Psoas muscle (tissue), 8 donors: ENCODE results near the gene INPP5J. TPM values are rescaled to one million over a fixed set of nuclear protein-coding genes. Genes with fewer than 3 reads are reported as not detected.
"Not testable (repeated sequence)": the region's sequence is repeated elsewhere in the genome, so short reads cannot be mapped to it uniquely, and the experiment has no call there.

Experiments
- ATAC-seq, 4 donors: fragments of 200-7000 bp; cut with Tn5 transposase; one replicate each; pipeline ENCODE4 v1.9.1; 2020; ENCODE audit warnings: moderate library complexity in 3 of 4, mild to moderate bottlenecking in 2 of 4
- DNase-seq, 2 donors: peaks; one replicate each; pipeline ENCODE4 v3.0.0-alpha.2; 2020
- H3K27ac ChIP-seq: fragments of 200-600 bp; one replicate; pipeline ENCODE4 v1.8.0; 2022
- H3K27me3 ChIP-seq, 3 donors: fragments of 200-600 bp in 1 of 3; one replicate each; pipeline versions ENCODE4 v1.6.1 to v1.8.0; 2013 to 2022; ENCODE audit warnings: low read length in 2 of 3, mild to moderate bottlenecking in 2 of 3, moderate library complexity in 1 of 3; ENCODE audit not compliant: insufficient read depth in 3 of 3
- H3K36me3 ChIP-seq, 2 donors: fragments of 200-600 bp in 1 of 2; one replicate each; pipeline versions ENCODE4 v1.6.1 to v1.8.0; 2013 to 2022; ENCODE audit warnings: low read depth in 1 of 2, mild to moderate bottlenecking in 1 of 2, moderate library complexity in 1 of 2; ENCODE audit not compliant: insufficient read depth in 1 of 2
- H3K4me1 ChIP-seq: fragments of 200-600 bp; one replicate; pipeline ENCODE4 v1.8.0; 2022
- H3K4me3 ChIP-seq: fragments of 200-600 bp; one replicate; pipeline ENCODE4 v1.8.0; 2022; ENCODE audit warnings: mild to moderate bottlenecking
- H3K9me3 ChIP-seq: fragments of 200-600 bp; one replicate; pipeline ENCODE4 v1.8.0; 2022
- CTCF ChIP-seq: fragments of 200-600 bp; IDR thresholded peaks from one replicate; pipeline ENCODE4 v1.8.0; 2022; ENCODE audit warnings: antibody characterized with exemption
- WGBS, 3 donors: extraction: QIAGEN DNeasy Blood & Tissue Kit; methylation state at CpG; one replicate each; pipeline versions ENCODE4 v1.1.6 to v1.1.7; 2013; 5-methylcytosine and 5-hydroxymethylcytosine counted together
- intact Hi-C, 2 donors: fragments of 100-400 bp; cut with DNase I; formaldehyde crosslinking; loops; one replicate each; pipeline versions ENCODE4 v1.11.0 to v1.14.2; 2022
- polyA plus RNA-seq, 3 donors: library from polyadenylated mRNA; stranded (reverse); fragments of 200-250 nt; gene quantifications; one replicate each; pipeline ENCODE4 v1.2.3, GENCODE V29; 2013
- total RNA-seq, 4 donors: library from RNA; stranded (reverse); fragmentation: NEBNext Ultra II Directional in 2 of 4; extraction: Animal tissue kit (Norgen Biotek cat#: 25700) in 2 of 4; gene quantifications; one replicate each; pipeline versions ENCODE4 v1.2.1 to v1.2.4, GENCODE V29; 2021 to 2023
- donor health status: healthy with polysubstance abuse.
- donor health status: DM: no; HTN: no; CAD: no; lungs with moderate emphysema.
- donor health status: Bipolar disorder and iron deficiency.
- donor health status: healthy.
- donor health status: DM: yes; HTN: yes; CAD: no.
- donor health status: DM: no; HTN: no; CAD: no.
- donor health status: DM: no; HTN: no; CAD: no.
- donor health status: DM: yes; HTN: yes; CAD: no.

INPP5J gene
- total and polyA plus RNA-seq, 7 donors: 0.14 to 4.4 (median 1.3) TPM

- Histone ChIP-seq H3K4me3 (peak overlapping the region; percentile 76), H3K36me3 (peaks cover 0 to 21% of the 10 kb centered on the region in 2 donors), H3K9me3 (no peaks in the 10 kb centered on the region), H3K4me1 (peaks cover 12% of the 10 kb centered on the region), H3K27ac (peak overlapping the region; percentile 89), H3K27me3 (no peaks in the 10 kb centered on the region)
- 0 to 2% (median 1%) methylated on average over 5 of the region's 5 CpGs for WGBS, 3 donors
- no peak for TF ChIP-seq CTCF
- intact Hi-C loops: loop anchor here (5.0 to 10.0 kb wide), 3 partner anchors 39 to 167 kb away; no protein-coding TSS in a partner anchor
- ATAC-seq (peak; percentile 12 to 41 (median 28)), DNase-seq (no peak)
Observed at GRCh38 chr22:31107894-31108218, 14.9 kb upstream of the INPP5J start.

GRCh38 chr22:31112547-31113091, 10.1 kb upstream of the INPP5J start:
- not testable (repeated sequence) for H3K27ac ChIP-seq, H3K4me1 ChIP-seq, H3K4me3 ChIP-seq, ATAC-seq, H3K27me3 ChIP-seq, DNase-seq, H3K36me3 ChIP-seq, H3K9me3 ChIP-seq
- WGBS, 3 donors: 87 to 94% (median 91%) methylated on average over 7 of the region's 7 CpGs
- intact Hi-C loops: loop anchor here in 1 of 2 donors (5.0 kb wide), 1 partner anchor 35 kb away; no protein-coding TSS in a partner anchor

GRCh38 chr22:31118046-31118820, 4.5 kb upstream of the INPP5J start:
- Histone ChIP-seq H3K4me3 (no peak overlapping the region), H3K27me3 (no peaks in the 10 kb centered on the region), H3K4me1 (peaks cover 24% of the 10 kb centered on the region), H3K27ac (peak overlapping the region; percentile 79), H3K36me3 (no peaks in the 10 kb centered on the region), H3K9me3 (no peaks in the 10 kb centered on the region)
- ATAC-seq: no peak
- intact Hi-C loops: no loop called here
- TF ChIP-seq CTCF: no peak
- no peak for DNase-seq
- WGBS, 3 donors: 71 to 82% (median 74%) methylated on average over 3 of the region's 3 CpGs

GRCh38 chr22:31119026-31119717, 3.6 kb upstream of the INPP5J start:
- Histone ChIP-seq H3K4me1 (peaks cover 24% of the 10 kb centered on the region), H3K27me3 (no peaks in the 10 kb centered on the region), H3K9me3 (no peaks in the 10 kb centered on the region), H3K27ac (peak overlapping the region; percentile 79), H3K4me3 (no peak overlapping the region), H3K36me3 (no peaks in the 10 kb centered on the region)
- no peak for TF ChIP-seq CTCF
- no peak for DNase-seq
- WGBS, 3 donors: 15 to 45% (median 43%) methylated on average over 4 to 7 of the region's 7 CpGs
- ATAC-seq: peak; percentile 84 to 92 (median 88)
- intact Hi-C loops: no loop called here

GRCh38 chr22:31120230-31120629, 2.5 kb upstream of the INPP5J start:
- WGBS, 3 donors: 80 to 87% (median 82%) methylated on average over 5 of the region's 5 CpGs
- Histone ChIP-seq H3K9me3 (no peaks in the 10 kb centered on the region), H3K4me1 (peaks cover 24% of the 10 kb centered on the region), H3K36me3 (no peaks in the 10 kb centered on the region), H3K27ac (no peak overlapping the region), H3K4me3 (no peak overlapping the region), H3K27me3 (no peaks in the 10 kb centered on the region)
- no peak for ATAC-seq
- TF ChIP-seq CTCF: no peak
- no peak for DNase-seq
- intact Hi-C loops: no loop called here
